ENCODE measurements around the gene EOGT. TPM values are rescaled to one million over a fixed set of nuclear protein-coding genes. Genes with fewer than 3 reads are reported as not detected.

The EOGT gene
- total and polyA plus RNA-seq, 2 of the 4 experiments (the other 2 are of a cell fraction): 12.3 to 41.2 TPM

DNA sequence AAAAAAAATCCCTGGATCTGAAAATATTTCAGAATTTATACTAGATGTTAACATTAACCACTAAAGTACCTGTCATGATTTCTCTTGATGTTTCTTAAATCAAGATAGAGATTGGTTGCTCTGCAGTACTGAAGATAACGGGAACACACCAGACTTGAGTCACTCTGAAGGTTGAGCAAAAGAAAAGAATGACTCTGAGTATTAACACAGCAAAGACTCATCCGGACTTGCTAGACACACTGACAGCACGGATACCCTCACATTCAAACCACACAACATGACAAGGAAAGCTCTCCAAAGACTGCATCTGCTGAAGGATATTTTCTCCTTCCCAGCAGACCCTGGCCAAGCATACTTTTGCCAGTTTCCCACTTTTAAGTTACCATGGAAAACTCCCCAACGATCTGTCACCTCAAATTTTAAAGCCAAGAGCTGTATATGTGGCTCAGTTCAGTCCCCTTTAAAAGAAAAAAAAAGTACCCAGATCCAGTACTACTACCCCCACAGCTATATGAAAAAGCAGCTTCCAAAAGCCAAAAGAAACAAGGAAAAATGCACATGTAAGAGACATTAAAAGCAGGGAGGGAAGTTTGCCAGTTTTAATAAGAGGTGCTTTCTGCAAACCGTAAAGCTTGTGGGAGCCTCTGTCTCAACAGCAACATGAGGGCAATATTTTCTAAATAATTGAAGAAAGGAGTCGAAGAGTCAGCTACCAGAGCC, 8.3 kb downstream of the EOGT start:
- no peak overlapping the region for H2BK120ac ChIP-seq (ENCODE audit: low read depth, low read length)
- H4K91ac ChIP-seq (ENCODE audit: insufficient read depth, low read depth, low read length): no peak overlapping the region
- TF ChIP-seq NFE2L2 (IDR thresholded peaks at IDR 0.05; ENCODE audit: low read depth, low read length) (no peak), MAZ (IDR thresholded peaks at IDR 0.05; ENCODE audit: borderline replicate concordance, low read depth, low read length) (no peak), POLR2A (IDR thresholded peaks at IDR 0.05; ENCODE audit: low read depth, low read length) (no peak), RFX5 (IDR thresholded peaks at IDR 0.05; ENCODE audit: low read depth, low read length) (no peak), CEBPB (IDR thresholded peaks at IDR 0.05; ENCODE audit: low read depth, low read length) (no peak), FOS (IDR thresholded peaks at IDR 0.05; ENCODE audit: low read depth, low read length) (no peak), CHD1 (IDR thresholded peaks at IDR 0.05; ENCODE audit: low read depth, low read length) (no peak)
- TF ChIP-seq, protein P1, sequence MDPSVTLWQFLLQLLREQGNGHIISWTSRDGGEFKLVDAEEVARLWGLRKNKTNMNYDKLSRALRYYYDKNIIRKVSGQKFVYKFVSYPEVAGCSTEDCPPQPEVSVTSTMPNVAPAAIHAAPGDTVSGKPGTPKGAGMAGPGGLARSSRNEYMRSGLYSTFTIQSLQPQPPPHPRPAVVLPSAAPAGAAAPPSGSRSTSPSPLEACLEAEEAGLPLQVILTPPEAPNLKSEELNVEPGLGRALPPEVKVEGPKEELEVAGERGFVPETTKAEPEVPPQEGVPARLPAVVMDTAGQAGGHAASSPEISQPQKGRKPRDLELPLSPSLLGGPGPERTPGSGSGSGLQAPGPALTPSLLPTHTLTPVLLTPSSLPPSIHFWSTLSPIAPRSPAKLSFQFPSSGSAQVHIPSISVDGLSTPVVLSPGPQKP (IDR thresholded peaks at IDR 0.05; ENCODE audit: borderline replicate concordance, low read depth, low read length): no peak
- TF ChIP-seq, protein P2, sequence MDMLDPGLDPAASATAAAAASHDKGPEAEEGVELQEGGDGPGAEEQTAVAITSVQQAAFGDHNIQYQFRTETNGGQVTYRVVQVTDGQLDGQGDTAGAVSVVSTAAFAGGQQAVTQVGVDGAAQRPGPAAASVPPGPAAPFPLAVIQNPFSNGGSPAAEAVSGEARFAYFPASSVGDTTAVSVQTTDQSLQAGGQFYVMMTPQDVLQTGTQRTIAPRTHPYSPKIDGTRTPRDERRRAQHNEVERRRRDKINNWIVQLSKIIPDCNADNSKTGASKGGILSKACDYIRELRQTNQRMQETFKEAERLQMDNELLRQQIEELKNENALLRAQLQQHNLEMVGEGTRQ (IDR thresholded peaks at IDR 0.05; ENCODE audit: low read depth, low read length): no peak
- TF ChIP-seq, protein P3, sequence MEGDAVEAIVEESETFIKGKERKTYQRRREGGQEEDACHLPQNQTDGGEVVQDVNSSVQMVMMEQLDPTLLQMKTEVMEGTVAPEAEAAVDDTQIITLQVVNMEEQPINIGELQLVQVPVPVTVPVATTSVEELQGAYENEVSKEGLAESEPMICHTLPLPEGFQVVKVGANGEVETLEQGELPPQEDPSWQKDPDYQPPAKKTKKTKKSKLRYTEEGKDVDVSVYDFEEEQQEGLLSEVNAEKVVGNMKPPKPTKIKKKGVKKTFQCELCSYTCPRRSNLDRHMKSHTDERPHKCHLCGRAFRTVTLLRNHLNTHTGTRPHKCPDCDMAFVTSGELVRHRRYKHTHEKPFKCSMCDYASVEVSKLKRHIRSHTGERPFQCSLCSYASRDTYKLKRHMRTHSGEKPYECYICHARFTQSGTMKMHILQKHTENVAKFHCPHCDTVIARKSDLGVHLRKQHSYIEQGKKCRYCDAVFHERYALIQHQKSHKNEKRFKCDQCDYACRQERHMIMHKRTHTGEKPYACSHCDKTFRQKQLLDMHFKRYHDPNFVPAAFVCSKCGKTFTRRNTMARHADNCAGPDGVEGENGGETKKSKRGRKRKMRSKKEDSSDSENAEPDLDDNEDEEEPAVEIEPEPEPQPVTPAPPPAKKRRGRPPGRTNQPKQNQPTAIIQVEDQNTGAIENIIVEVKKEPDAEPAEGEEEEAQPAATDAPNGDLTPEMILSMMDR (conservative IDR thresholded peaks at IDR 0.05; ENCODE audit: low read depth, low read length): no peak
- no peak overlapping the region for H3K4me2 ChIP-seq (ENCODE audit: low read depth, low read length)
- no peak for ATAC-seq (ENCODE audit: low read depth)
- H3K27ac ChIP-seq (ENCODE audit: insufficient read depth, low read length): no peak overlapping the region
- no peak overlapping the region for H2AK5ac ChIP-seq (ENCODE audit: low read depth, low read length)
- no peak overlapping the region for H2BK20ac ChIP-seq (ENCODE audit: low read depth, low read length)
- peak; percentile 22 for DNase-seq
- no peak overlapping the region for H3K9ac ChIP-seq (ENCODE audit: low read depth, low read length)
- no TSS peak for BruUV-seq (replicated peaks)
- H2AFZ ChIP-seq (replicated peaks; ENCODE audit: low read length, poor library complexity): no peak overlapping the region
- H3K36me3 ChIP-seq (ENCODE audit: control insufficient read depth, insufficient read depth, low read length): peaks cover 30% of the 10 kb centered on the region
- H3K79me1 ChIP-seq (ENCODE audit: low read depth in 1 of 2, low read length in 2 of 2): peaks cover 6 to 9% of the 10 kb centered on the region in 2 experiments; a peak in 2 of 4 replicates
- H2BK5ac ChIP-seq (ENCODE audit: low read depth, low read length, poor library complexity, severe bottlenecking): no peak overlapping the region
- no peak overlapping the region for H3K14ac ChIP-seq (replicated peaks; ENCODE audit: low read depth, low read length)
- in situ Hi-C loops (cut with MboI; ENCODE audit: low sequenced_read_pairs) (no loop called here), dilution Hi-C loops (cut with HindIII; ENCODE audit: low sequenced_read_pairs, unreplicated experiment) (no loop called here), intact Hi-C loops (cut with micrococcal nuclease) (no loop called here)
- 0 out of 2 replicates have a peak overlapping the region, but pooled peaks have one; percentile 4 for H4K5ac ChIP-seq (ENCODE audit: low read depth, low read length)
- H3K18ac ChIP-seq (ENCODE audit: low read depth, low read length): no peak overlapping the region
- H2AK9ac ChIP-seq (replicated peaks; ENCODE audit: low read depth, low read length, poor library complexity): no peak overlapping the region
- H3K56ac ChIP-seq (ENCODE audit: extremely low read depth, insufficient read depth, low read length): no peak overlapping the region
- H4K8ac ChIP-seq (ENCODE audit: low read depth in 2 of 2, low read length in 2 of 2): no peak overlapping the region
- no peaks in the 10 kb centered on the region for H3K9me3 ChIP-seq (ENCODE audit: control insufficient read depth, insufficient read depth, low read length)
- no CpG with 5 or more reads among the region's 6 CpGs for WGBS, 2 experiments (ENCODE audit: extremely low coverage in 2 of 2, insufficient read length in 1 of 2)
- CTCF ChIA-PET: interaction anchor here (0.8 kb wide), 1 partner anchor 9 kb away, joined by 3 read pairs; no protein-coding TSS in a partner anchor
- H3K23ac ChIP-seq (ENCODE audit: low read depth, low read length): no peak overlapping the region
- POLR2A ChIA-PET (ENCODE audit: unreplicated experiment): no interaction called here
- no peak overlapping the region for H2BK15ac ChIP-seq (ENCODE audit: low read depth, low read length)
- no peaks in the 10 kb centered on the region for H4K20me1 ChIP-seq (ENCODE audit: insufficient read depth, low read length)
- no peaks in the 10 kb centered on the region for H3K27me3 ChIP-seq (ENCODE audit: control insufficient read depth, insufficient read depth, low read length)
- H3K9me1 ChIP-seq (ENCODE audit: insufficient read depth, low read length): peaks cover 2% of the 10 kb centered on the region; the same call in 1 of the 2 replicates
- H3K4me3 ChIP-seq (ENCODE audit: insufficient read depth, low read depth, low read length): no peak overlapping the region
- no peak overlapping the region for H3K4ac ChIP-seq (ENCODE audit: low read depth, low read length)
- peaks cover 4% of the 10 kb centered on the region; the same call in 1 of the 2 replicates for H3K4me1 ChIP-seq (ENCODE audit: control insufficient read depth, insufficient read depth, low read length)

All from IMR-90 (cell line).